ENCODE results near the gene MRPL23.

DNA sequence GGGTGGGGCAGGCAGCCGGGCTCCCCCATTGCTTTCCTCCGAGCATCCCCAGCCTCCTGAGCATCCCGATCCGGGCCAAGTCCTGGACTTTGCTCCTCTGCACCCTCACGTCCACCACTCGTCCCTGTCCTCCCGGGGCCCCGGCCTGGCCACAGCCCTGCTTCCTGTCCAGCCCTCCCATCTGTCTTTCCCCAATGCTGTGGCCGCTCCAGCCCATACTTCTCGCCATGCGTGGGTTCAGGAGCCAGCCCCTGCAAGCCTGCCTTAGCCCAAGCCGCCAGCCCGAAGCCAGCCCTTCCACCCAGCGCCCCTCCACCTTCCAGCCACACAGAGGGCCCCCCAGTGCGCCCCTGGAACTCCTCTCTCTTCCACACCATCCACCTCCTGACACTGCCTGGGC is 23.8 kb downstream of the MRPL23 start:
- TF ChIP-seq, protein P1, sequence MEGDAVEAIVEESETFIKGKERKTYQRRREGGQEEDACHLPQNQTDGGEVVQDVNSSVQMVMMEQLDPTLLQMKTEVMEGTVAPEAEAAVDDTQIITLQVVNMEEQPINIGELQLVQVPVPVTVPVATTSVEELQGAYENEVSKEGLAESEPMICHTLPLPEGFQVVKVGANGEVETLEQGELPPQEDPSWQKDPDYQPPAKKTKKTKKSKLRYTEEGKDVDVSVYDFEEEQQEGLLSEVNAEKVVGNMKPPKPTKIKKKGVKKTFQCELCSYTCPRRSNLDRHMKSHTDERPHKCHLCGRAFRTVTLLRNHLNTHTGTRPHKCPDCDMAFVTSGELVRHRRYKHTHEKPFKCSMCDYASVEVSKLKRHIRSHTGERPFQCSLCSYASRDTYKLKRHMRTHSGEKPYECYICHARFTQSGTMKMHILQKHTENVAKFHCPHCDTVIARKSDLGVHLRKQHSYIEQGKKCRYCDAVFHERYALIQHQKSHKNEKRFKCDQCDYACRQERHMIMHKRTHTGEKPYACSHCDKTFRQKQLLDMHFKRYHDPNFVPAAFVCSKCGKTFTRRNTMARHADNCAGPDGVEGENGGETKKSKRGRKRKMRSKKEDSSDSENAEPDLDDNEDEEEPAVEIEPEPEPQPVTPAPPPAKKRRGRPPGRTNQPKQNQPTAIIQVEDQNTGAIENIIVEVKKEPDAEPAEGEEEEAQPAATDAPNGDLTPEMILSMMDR (IDR thresholded peaks at IDR 0.05; ENCODE audit: insufficient read depth, low read depth, low read length) = no peak
- TF ChIP-seq EZH2 (IDR thresholded peaks at IDR 0.05; ENCODE audit: insufficient read depth, low read length) = no peak

All from astrocyte (in vitro differentiated cells and primary cell).